CD4-positive, alpha-beta T cell treated with Interleukin-15 for 4 hours (primary cell): Measurements from ENCODE around the gene RREB1.

ENCODE experiments used
- DNase-seq: peaks from one replicate; pipeline ENCODE4 v3.0.0-alpha.2; 2020; ENCODE audit warnings: low spot score

RREB1 gene

DNA sequence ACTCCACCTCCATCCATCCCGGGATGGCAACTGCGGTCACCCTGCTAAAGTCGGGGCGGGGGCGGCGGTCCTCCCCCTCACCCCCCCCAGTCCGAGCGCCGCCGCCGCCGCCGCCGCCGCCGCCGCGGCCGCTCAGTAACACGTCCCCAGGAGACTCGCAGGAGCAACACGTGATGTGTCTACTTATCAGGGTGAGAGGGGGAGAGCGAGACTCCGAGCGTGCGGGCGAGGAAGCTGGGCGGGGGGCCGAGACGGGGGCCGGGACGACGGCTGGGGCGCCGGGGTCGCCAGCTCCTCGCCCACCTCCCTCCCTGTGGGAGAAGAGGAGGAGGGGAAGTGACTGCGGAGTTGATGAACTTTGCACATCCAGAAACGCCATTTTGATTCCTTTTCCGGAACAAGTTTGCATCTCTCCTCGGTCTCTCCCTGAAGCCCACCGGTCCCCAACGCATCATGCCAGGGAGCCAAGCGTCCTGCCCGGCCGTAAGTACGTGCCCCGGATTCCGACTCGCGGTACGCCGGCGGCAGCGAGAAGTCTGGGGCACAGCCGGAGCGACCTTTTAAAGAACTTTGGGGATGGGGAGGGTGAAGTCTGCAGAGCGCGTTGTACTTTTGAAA is at the start of gene RREB1:
Gene RREB1 (plus strand): TSS at position 384 of the 618 bp plus-strand sequence. CDS start 73,951 bp downstream, outside the sequence.
- DNase-seq, result peak; percentile 51

DNA sequence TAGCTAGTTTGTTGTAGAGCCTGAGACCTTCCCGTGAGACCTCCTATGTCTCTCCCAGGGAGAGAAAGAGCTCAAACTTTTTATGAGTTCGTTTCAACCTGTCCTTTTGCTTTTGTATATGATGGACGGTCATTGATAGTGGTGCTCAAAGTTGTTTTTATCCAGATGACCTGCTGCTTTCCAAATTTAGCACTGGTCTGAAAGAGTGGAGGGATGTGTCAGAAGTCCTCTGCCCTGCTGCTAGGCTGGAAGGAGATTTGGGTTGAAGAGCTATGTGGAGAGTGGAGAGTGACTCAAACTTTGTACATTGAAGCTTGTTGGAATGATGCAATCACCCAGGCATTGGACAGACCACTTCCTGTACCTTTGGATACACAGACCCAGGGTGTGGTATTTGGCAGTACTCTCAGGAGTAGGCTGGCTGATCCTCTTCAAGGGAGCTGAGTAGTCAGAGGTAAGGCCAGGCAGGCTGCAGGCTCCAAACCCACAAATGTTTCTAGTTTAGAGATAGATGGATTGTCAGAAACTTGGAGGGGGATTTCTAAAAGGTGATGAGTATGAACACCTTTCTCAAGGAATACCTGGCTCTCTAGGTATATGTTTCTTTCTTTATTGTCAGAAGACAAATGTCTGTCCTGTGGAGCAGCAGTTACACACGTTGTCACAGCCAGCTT is 49.4 kb upstream of the RREB1 start:
- DNase-seq, result no peak

DNA sequence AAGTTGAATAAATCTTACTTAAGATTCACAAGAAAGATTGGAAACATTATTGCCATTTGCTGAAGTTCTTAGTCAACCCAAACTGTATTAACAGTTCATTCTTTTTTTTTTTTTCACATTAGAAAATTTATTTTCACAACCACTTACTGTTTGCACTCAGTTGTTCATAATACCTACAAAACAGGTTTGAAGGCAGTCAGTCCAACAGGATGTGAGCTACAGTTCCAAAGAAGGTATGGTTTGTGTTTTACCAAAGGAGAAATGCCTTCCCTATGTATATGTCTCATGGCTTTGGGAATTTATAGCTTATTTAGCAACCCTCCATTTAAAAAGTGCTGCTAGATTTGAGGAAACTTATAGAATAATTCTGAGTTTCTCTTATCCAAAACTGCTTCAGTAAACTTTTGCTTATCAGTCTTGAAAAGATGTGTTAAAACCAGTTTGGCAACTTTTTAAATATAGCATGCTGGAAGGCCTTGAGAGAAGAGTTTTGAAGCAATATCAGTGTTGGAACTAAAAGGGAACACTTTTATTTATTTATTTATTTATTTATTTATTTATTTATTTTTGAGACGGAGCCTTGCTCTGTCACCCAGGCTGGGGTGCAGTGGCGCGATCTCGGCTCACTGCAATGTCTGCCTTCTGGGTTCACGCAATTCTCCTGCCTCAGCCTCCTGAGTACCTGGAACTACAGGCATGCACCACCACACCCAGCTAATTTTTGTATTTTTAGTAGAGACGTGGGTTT is 46.8 kb upstream of the RREB1 start:
- no peak for DNase-seq

DNA sequence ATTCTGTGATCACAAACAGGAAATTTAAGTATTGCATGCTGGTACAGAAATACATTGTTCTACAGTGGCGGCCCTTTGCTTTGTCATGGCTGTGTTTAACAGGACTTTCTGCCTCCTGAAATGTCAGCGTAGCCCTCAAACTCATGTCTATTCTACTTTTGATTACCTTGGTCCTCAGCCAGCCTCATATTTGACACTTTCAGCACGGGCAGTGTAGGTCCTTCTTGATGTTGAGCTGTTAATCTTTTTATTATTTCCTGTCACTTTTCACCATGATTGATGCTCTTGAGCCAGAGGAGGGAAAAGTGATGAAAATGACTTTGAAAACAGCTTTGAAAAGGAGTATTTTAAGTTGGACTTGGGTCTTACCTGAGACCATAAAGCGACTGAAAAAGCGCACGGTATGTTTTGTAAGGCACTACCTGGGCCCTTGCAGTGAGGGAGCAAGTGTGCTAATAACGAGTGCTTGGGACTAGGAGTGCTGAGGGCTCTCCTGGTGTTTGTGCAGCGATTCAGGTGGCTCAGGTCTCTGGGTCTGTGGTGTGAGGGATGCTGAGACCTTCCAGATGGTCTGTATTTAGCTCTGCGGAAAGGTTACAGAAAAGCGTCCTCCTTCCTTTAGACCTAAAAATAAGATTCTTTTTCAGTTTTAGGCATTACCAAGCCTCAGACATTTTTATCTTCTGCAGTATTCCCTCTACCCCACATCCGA is 45.2 kb upstream of the RREB1 start:
- no peak for DNase-seq

DNA sequence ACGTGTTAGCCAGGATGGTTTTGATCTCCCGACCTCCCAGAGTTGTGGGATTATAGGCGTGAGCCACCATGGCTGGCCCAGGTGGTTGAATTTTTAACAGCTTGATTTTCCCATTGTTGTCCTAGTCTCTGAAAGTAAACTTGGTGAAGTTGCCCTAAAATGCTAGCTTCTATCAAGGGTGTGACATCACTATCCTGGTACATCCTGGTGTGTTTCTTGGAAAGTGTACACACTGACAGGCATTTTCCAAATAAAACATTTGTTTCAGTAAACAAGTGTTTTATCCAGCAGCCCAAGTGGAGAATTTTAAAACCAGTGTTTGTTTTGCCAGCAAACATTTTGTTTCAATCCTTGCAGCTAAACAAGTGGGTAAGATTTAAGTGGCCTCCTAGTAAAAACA is 40.5 kb upstream of the RREB1 start:
- DNase-seq, result no peak

GRCh38 chr6:7071405-7071804 is 36.4 kb upstream of the RREB1 start:
- DNase-seq, result no peak

- DNase-seq, result no peak
Measured at GRCh38 chr6:7073082-7073820, 34.5 kb upstream of the RREB1 start.

DNA sequence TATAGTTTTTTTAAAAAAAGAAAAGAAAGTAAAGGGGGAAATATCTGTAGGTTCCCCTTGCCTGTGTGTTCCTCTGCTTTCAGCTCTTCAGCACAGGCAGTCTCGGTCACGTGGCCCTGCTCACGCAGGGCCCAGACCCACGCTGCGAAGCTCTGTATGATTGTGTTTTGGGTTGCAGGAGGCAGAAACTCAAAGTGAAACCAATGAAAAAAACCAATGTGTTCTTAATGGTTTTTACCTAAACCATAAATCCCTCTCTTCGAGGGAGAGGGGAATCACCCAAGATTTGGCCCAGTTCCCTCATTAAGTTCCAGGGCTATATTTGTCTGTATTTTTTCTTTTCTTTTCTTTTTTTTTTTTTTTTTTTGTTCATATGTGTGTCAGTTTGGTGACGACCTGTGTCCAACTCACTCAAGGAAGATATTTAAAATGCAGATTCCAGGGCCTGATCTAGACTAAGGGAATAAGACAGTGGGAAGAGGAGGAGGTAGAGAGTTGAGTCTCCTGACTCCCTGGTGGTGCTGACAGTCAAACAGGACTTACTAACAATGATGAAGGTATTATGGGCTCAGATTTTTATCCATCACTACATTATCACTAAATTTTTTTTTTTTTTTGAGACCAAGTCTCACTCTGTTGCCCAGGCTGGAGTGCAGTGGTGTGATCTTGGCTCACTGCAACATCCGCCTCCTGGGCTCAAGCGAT is 33.8 kb upstream of the RREB1 start:
- peak; percentile 53 for DNase-seq

GRCh38 chr6:7074870-7075269 is 32.9 kb upstream of the RREB1 start:
- no peak for DNase-seq

DNA sequence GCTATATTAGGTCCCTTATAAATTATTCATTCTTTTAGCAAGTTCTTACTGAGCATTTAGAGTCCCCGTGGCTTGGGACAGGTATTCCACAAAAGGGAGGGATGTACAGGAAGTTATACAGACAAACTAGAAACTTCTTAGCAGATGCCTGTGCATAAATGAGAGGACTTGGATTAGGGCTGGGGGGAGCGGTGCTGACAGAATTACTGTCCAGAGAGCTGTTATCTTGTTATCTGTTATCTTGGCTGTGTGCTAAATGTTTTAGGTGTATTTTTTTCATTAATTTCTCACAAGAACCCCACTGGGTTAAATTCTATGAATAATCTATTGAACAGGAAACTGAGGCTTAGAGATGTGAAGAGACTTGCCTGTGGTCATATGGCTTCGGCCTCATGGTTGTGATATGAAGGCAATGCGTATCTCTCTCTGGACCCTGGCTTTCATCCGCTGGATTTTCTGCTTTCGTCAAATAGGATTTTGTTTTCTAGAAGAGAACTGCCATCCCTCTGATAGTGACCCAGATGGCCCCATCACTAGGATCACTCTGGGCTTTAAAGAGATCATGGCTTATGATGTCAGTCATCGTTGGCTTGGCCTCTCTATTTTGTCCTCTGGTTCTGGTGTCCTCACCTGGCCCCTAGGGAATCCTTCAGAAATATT is 32.3 kb upstream of the RREB1 start:
- no peak for DNase-seq

GRCh38 chr6:7077856-7078255 is 29.9 kb upstream of the RREB1 start:
- no peak for DNase-seq

DNA sequence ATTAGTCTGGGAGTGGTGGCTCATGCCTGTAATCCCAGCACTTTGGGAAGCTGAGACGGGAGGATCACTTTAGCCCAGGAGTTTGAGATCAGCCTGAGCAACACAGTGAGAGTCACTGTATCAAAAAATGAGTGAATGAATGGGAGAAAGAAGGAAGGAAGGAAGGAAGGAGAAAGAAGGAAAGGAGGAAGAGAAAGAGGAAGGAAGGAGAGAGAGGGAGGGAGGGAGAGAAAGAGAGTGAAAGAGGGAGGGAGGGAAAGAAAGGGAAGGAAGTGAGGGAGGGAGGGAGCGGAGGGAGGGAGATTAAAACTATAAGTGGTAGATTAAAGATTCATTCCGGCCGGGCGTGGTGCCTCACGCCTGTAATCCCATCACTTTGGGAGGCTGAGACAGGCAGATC is 28.9 kb upstream of the RREB1 start:
- no peak for DNase-seq

DNA sequence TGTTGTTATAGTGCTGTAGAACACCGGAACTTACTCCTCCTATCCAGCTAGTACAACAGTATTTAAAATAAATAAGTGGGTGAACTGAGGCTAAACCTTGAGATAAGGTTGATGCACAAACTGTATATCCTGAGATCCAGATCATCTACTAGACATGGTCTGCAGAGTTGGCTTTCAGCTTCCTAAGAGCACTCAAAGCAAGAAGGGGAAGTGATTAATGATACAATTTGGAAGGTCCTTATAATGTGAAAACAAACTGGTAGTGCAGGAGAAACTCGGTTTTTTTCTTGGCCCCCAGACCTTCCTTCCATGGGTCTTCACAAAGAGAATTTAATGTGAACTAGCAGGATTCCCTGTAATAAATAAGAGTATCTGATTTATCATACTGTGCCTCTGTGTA is 27.4 kb upstream of the RREB1 start:
- no peak for DNase-seq

DNA sequence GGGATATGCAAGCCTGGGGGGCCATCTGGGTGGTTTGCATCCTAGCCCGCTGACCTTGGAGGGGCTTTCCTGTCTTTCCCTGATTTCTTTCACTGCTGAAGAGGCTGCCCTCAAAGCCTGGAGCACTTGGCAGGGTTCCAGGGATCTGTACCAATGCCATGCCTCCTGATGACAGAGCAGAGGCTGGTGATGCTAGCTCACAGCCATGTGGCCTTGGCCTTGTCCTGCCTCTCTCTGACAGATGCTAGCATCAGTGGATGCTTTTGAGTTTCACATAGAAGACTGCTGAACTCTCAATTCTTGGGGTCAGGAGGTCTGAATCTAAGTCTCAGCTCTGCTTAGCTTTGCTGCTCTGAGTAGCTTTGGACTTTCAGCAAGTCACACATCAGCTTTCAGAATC is 21.9 kb upstream of the RREB1 start:
- no peak for DNase-seq

GRCh38 chr6:7086488-7086887 is 21.3 kb upstream of the RREB1 start:
- peak; percentile 44 for DNase-seq

DNA sequence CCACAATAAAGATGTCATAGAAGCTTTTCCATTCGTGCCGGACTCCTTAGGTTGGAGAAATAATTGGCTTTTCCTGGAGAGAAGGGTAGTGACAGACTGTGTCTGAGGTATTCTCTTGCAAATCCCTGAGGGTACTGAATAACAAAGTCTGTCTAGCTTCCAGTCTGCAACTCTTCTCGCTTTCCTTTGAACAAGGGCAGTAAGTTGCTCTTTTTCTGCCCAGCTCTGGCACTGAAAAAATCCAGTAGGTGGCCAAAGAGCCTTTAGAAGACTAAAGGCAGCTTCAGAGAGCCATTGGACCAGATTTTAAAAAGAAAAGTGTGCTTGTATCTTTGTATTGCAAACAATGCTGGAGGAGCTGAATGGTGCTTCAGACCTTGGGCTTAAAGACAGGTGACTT is 20.7 kb upstream of the RREB1 start:
- no peak for DNase-seq

DNA sequence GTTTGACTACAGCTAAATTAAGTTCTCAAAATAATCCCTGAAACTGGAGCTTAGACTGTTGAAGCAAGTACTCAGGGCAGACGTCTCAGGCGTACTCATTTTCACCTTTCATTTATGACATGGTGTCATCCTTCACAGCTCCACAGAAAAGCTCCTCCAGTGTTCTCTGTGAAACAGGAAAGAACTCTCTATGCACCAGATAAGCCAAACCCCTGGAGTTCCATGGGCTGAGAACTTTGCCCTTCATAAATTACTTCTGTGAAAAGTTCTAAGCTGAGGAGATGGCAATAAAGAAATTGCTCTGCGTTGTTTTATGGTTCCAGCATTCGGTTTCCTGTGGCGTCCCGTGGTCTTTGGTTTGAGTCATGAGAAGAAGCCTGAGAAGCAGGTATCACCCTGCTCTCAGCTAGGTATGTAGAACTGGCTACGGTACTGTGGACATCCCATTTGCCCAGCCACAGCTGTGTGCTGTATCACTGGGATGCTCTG is 20.2 kb upstream of the RREB1 start:
- peak; percentile 38 for DNase-seq

DNA sequence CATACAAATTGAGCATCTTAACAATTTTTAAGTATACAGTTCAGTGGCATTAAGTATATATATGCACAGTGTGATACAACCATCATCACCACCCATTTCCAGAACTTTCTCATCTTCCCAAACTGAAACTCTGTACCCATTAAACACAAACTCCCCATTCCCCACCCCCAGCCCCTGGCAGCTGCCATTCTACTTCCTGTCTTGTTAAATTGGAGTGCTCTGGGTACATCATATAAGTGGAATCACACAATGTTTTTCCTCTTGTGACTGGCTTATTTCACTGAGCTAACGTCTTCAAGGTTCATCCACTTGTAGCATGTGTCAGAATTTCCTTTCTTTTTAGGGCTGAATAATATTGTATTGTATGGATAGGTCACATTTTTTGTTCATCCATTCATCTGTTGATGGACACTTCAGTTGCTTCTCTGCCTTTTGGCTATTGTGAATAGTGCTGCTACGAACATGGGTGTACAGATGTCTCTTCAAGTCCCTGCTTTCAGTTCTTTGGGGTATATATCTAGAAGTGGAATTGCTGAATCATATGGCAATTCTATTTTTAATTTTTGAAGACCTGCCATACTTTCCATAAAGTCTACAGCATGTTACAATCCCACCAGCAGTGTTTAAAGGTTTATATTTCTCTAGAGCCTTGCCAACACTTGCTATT is 19.6 kb upstream of the RREB1 start:
- DNase-seq, result no peak

GRCh38 chr6:7098993-7099392 is 8.8 kb upstream of the RREB1 start:
- DNase-seq, result no peak
